Astrocyte of the hippocampus (primary cell): ENCODE measurements around the gene KATNAL1.
"Not testable (repeated sequence)": the region's sequence is repeated elsewhere in the genome, so short reads cannot be mapped to it uniquely, and the experiment has no call there.

Experiments used
- DNase-seq: peaks from one replicate; pipeline ENCODE4 v3.0.0; 2011; ENCODE audit warnings: low read depth, low spot score

Gene KATNAL1

DNA sequence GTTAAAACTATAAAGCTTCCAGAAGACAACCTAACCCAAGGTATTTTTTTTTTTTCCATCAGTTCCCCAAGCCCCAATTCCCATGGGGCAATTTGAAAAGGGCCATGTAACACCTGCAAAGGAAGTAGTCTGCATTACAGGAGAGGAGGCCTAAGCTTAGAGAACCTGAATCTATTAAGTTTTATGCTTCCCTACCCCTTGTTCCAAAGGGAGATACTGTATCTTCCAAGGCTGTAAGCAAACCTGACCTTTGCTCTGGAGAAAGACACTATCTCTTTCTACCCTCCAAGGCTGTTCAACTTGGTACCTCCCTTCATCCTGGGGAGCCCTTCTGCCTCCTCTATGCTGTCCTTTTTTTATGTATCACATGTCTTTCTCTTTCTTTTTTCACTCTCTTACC lies 15.0 kb downstream of the KATNAL1 start:
- DNase-seq = no peak

DNA sequence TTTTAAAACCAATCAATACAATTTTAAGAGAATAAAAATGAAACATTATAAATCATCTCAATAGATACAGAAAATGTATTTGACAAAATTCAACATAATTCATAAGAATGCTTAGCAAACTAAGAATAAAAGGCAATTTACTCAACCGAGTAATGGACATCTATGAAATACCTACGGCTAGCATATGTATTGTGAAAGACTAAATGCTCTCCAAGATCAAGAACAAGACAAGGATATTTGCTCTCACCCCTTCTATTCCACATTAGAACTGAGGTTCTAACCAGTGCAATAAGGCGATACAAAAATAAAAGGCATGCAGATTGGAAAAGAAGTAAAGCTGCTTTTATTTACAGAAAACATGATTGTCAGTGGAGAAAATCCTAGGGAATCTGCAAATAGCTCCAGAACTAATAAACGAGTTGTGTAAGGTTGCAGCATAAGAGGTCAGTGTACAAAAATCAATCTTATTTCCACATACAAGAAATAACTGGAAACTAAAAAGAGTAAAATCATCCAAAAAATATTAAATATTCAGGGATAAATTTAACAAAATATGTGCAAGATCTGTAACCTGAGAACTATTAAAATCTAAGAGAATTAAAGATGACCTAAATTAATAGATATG lies 16.4 kb downstream of the KATNAL1 start:
- no peak for DNase-seq

DNA sequence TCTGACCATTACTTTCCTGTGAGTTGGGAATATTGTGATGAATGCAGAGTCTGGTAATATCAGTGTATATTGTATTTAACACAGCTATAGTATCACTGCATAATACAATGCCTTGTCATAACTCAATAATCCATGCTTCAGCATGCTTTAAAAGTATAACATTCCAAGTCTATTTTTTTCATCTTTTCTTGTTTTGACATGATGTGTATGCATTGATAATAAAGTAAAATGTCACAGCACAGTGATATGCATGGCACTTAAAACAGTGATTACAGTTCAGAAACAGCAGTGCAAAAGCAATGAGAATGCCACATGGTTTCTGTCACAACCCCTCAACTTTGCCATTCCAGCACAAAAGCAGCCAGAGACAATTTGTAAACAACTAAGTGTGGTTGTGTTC lies 17.8 kb downstream of the KATNAL1 start:
- no peak for DNase-seq

DNA sequence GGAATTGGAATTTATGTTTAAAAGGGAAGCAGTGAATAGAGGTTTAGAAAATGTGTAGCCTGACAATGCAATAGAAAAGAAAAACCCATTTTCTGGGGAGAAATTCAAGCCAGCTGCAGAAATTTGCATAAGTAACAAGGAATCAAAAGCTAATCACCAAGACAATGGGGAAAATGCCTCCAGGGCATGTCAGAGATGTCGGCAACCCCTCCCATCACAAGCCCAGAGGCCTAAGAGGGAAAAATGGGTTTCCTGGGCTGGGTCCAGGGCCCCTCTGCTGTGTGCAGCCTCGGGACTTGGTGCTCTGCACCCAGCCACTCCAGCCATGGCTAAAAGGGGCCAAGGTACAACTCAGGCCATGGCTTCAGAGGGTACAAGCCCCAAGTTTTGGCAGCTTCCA lies 21.3 kb downstream of the KATNAL1 start:
- not testable (repeated sequence) for DNase-seq

DNA sequence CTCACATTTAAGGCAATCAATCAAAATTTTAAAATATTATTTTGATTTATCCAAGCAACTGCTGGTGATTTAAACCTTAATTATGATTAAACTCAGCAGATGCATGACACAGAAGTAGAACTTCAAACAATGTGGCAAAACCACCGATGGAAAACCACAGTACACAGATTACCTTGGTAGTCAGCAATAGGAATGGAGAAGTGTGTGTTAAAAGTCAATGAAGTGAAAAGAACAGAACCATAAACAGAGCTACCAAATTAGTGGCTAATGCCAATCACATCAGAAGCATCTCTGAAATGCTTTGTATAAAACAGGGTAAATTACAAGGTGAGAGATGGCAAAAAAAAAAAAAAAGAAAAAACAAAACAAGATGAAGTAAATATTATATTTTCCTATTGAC lies 31.2 kb downstream of the KATNAL1 start:
- DNase-seq = peak; percentile 79

DNA sequence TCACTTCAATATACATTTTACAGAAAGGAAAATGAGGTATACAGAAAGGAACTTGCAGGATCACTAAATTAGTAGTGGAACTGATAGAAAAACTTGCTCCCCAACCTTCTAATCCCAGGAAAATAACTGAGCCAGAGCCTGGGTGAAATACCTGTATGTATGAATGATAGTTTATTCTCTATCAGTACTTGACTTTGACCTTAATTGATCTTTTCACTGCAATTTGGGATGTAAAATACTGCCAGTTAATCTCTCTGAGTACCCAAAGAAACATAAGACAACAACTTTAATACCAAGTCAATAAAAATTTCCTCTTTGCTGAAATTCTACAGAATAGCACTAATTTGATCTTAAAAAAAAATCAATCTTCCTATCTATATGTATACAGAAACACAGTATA lies 33.3 kb downstream of the KATNAL1 start:
- no peak for DNase-seq

DNA sequence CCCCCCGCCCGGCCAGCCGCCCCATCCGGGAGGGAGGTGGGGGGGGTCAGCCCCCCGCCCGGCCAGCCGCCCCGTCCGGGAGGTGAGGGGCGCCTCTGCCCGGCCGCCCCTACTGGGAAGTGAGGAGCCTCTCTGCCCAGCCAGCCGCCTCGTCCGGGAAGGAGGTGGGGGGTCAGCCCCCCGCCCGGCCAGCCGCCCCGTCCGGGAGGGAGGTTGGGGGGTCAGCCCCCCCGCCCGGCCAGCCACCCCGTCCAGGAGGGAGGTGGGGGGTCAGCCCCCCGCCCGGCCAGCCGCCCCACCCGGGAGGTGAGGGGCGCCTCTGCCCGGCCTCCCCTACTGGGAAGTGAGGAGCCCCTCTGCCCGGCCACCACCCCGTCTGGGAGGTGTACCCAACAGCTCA lies 37.3 kb downstream of the KATNAL1 start:
- DNase-seq = not testable (repeated sequence)

DNA sequence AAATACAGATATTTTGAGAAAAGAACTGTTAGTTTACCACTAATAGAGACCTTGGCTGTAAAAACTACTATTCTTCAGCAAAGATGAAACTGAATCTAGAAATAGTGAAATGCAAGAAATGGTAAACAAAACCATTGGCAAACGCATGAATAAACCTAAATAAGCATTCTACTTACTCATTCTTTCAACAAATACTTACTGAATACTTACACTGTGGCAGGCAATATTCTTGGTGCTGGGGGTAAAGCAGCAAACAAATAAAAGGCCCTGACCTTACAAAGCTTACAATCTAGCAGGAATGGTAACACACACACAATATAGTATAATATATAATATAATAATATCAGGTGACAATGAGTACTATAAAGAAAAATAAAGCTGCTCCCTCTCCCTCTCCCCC lies 38.7 kb downstream of the KATNAL1 start:
- DNase-seq = no peak

DNA sequence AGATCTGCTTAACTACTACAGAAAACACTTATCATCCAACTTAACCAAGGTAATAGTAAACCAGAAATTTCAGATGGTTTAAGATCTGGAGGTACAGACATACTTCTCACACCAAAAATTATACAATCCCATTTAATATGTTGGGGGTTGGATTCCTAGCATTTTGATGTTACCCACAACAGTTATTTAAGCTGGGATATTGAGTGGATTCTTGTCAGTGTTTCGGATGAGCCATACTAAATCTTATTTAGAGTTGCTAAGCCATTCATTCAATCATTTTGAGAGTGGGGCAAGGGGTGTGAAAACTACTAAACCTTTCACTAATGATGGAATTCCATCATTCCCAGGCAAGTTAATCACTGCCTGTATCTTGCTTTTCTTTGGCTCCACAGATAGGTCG lies 40.6 kb downstream of the KATNAL1 start:
- peak; percentile 30 for DNase-seq

DNA sequence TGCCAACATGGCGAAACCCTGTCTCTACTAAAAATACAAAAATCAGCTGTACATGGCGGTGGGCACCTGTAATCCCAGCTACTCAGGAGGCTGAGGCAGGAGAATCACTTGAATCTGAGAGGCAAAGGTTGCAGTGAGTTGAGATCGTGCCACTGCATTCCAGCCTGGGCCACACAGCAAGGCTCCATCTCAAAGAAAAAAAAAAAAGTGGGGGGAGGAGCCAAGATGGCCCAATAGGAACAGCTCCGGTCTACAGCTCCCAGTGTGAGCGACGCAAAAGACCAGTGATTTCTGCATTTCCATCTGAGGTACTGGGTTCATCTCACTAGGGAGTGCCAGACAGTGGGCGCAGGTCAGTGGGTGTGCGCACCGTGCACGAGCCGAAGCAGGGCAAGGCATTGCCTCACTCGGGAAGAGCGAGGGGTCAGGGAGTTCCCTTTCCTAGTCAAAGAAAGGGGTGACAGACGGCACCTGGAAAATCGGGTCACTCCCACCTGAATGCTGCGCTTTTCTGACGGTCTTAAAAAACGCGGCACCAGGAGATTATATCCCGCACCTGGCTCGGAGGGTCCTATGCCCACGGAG lies 48.1 kb downstream of the KATNAL1 start:
- DNase-seq = not testable (repeated sequence)

DNA sequence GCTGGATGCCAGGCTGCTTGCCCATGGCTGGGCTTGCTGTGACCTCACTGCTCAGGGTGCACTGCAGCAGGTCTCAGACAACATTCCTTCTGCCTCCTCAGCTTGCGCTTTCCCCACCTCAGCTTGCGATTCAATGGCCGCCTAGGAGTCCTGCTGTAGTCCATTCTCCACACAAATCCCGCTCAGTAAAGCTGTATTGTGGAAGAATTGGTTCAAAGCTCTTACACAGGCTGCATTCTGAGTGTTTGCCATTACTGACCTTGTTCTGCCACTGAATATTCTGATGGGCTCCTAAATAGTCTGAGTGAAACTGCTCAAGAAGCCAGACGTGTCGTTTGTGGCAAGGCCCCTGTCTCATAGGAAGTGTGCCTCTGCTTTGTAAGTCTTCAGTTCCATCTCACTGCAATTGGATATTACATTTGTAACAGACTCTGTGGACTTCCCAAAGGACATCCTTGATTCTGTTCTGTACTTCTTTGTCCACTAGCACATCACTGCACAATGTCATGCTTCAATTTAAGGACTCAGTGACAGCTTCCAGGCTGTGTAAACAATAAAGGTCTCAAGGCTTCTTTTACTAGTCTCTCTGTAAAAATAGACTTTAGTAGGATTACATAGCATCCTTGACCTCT lies 49.8 kb downstream of the KATNAL1 start:
- peak; percentile 83 for DNase-seq

DNA sequence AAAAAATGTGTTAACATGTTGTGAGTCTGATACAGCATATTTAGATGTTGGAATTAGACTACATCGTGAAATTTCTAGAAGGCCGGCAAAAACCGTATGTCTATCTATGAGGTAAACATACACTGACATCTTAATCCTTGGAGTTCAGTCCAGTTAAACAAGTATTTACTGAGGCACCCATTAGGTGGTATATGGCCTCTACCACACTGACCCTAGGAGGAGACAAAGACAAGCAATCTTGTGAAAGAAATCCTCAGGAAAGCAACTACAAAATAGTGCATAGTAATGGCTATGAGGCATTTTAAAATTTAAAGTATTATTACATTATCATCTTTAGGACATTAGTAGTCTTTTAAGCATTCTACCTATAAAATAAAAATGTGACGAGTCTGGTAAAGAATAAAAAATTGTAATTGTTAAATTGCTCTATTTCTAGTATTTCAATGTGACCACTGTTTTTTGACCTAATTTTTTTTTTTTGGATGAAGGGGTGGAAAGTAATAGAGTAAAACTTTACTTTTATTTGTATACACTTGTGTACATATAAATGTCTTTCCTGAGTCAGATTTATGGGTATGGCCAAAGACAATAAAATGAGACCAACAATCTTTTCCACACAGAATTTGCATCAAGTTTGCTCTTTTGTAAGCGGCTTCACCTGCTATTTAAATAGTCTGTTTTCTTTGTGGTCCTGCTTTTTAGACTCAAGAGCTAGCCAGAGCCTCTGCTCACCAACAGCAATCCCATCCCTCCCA lies 50.5 kb downstream of the KATNAL1 start:
- no peak for DNase-seq

DNA sequence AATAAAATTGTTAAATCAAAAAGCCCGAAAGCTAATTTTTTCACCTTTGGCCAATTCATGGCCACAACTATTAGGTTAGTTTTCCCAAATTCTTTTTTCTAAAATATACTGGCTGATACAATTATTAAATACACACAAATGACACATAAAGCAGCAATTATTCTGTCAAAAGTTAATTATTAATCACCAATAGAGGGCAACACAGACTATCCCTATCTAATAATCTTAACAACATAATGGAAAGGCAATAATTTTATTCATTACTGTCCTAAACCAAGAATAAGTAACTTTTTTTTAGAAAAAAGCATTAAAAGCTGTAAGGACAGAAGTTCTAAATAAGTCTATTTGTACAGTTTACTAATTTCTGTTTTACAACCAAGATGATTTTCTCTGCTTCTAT lies 51.7 kb downstream of the KATNAL1 start:
- no peak for DNase-seq

DNA sequence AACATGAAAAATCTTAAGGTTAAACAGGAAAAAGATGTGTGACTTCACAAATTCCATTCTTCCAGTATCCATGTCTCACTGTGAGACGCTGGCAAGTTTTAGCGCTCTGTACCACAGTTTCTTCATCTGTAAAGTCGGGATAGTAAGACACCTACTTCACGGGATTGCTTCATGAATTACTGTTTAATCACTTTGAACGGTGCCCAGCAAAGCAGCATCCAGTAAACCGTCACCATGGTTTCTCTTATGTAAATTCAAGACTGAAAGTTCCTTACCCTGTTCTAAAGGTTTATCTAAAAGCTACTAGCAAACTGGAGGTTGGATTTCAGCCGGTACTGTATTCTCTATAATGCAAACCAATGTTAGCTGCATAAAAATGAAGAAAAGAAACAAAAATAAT lies 53.5 kb downstream of the KATNAL1 start:
- DNase-seq = no peak

DNA sequence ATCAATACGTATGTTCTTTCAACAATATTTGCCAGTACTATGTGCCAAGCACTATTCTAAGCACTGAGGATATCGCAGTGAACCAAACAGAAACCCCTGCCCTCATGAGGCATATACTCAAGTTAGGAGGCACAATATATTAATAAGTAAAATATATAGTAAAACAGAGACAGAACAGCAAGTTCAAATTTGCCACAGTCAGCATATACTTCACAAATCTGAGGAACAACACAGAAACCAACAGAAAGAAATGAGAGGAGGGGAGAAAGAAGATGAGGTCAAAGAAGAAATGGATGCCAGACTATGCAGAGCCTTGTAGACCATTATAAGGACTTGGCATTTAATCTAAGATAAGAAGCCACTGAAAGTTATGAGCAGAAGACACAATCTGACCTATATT lies 59.9 kb downstream of the KATNAL1 start:
- no peak for DNase-seq

DNA sequence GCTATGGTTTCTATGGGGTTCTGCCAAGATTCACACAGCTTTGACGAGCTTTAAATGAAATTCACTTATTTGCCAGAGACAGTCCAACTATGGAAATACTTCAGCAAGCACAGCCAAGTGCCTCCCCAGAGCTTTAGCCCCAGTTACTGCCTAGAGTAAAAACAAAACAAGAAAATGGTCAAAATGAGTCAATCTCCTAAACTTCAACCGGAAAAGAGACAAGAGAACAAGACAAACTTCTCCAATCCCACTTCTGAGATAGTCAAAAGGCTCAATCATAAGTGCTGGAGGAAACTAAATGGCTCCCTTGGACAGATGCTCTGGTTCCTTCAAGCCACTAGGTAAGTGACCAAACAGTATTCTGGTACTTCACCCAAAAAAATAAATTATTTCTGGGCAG lies 65.8 kb downstream of the KATNAL1 start:
- DNase-seq = no peak

DNA sequence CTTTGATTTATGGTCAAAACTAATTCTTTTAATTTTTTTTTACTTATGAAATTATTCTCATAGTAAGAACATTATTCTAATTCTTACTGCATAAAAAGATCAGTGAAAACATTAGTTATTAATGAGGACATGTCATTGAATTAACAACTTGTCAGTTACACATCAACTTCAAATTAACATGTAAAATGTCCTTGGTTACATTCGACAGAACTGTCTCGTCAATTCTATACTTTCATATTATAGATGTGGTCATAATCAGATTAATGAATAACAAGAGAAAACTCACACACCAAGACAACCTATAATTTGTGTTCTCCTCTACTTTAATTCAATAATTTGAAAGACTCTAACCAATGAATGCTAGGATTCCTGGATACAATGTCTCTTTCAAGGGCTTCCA lies 66.7 kb downstream of the KATNAL1 start:
- DNase-seq = no peak

DNA sequence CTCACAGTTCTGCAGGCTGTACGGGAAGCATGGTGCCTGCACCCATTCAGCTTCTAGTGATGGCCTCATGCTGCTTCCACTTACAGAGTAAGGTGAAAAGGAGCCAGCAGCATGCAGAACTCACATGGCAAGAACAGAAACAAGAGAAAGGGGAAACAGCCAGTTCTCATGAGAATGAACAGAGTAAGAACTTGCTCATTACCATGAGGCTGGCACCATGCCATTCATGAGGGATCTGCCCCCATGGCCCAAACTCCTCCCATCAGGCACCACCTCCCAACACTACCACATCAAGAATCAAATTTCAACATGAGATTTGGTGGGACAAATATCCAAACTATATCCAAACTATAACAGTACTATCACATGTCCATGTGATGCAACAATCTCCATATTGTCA lies 72.1 kb downstream of the KATNAL1 start:
- DNase-seq = peak; percentile 33

DNA sequence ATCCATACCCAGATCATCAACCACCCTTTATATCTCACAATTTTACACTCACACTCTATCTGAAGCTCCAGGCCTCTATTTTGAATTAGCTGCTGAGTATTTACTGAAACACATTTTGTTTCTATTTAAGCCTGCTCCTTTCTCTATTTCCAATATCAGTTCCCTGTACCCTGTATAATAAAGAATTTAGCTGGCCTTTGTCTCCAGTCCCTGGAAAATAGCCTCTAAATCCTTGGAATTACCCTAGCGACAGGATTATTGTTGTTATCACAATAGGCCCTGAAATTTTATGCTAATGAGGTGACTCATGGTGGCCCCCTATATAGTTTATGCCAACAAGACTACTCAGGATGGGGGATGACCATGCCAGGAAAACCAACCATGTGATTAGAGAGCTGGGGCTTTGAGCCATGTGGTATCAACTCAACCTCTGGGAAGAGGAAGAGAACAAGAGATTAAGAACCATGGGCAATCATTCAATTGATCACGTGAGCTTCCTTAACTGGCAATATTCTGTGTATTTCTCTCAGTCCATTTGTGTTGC lies 72.7 kb downstream of the KATNAL1 start:
- peak; percentile 81 for DNase-seq

DNA sequence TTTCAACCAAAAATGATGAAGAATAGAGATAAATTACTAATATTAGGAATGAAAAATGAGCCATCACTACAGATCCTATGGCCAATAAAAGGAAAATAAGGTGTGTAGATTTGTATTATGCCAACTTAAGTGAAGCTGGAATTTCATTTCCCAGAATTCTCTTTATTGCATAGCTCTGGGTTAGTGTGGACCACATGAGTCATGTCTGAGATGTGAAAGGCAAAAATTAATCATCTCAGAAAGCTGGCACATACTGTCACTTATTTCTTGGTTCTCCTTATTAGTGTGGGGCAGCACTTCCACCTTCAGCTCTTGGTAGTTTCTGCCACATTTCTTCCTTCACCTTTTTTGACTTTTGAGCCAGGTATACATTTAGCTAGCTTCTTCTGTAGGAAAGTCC lies 82.6 kb downstream of the KATNAL1 start:
- peak; percentile 25 for DNase-seq

DNA sequence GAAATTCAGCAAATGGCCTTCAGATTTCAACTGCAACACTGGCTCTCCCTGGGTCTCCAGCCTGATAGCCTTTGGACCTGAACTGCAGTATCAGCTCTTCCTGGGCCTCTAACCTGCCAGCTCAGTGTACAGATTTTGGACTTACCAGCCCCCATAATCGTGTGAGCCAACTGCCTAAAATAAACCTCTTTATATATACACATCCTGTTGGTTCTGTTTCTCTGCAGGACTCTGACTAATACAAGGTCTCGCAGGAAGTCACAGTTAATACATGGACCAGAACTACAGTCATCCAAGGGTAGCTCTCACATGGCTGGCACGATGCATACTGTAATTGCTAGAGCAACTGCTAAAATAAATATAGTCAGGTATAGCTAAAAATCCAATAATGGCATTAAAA lies 85.1 kb downstream of the KATNAL1 start:
- DNase-seq = no peak

DNA sequence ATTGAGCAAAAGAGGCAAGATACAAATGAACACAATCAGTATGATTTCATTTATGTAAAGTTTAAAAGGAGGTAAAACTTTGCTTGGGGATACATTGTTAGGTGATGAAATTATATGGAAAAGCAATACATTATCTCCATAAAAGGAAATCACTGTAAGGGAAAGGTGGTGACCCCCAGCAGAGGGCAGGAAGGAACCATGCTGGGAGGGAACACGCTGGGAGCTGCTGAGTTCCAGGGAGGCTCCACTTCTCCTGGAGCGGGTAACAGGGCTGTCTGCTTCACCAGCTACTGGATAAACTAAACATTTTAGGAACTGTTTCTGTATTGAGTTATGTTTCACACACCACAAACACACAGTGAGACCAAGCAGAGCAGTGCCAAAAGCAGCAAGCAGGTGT lies 91.2 kb downstream of the KATNAL1 start:
- DNase-seq = no peak
